ENCODE data around the gene ACOXL. TPM values are rescaled to one million over a fixed set of nuclear protein-coding genes. Genes with fewer than 3 reads are reported as not detected.

The ACOXL gene
- total RNA-seq, 8 experiments from 2014 or later, result 0.15 to 0.59 (median 0.20) TPM

DNA sequence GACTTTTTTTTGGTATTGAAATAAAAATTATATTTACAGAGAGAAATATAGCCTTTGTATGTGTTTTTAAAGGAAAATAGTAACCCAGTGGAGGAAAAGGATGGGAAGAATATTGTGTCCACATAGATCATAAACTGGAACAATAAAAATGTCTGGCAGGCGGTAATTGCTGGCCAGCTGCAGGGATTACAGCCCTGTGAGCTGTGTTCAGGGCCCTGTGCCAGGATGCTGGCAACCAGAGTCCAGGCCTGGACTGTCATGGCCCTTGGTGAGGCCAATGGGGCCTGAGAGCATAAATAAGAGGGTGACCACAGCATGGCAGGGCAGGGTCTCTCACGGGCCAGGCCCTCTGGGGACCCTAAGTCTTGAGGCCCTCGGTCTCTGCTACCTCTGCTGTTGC is 171.2 kb downstream of the ACOXL start:
- Histone ChIP-seq H3K4me3 (no peak overlapping the region), H3K27ac (no peak overlapping the region), H3K4me1 (replicated peaks in 1 of 2) (peaks cover 9 to 11% of the 10 kb centered on the region in 2 donors)
- in situ Hi-C loops (cut with MboI; ENCODE audit: low pct_unique_long_range_greater_than_20kb in 2 of 9, low sequenced_read_pairs in 9 of 9, unreplicated experiment in 9 of 9), result no loop called here
- no peak for ATAC-seq (replicated peaks in 6 of 8)
- WGBS, 10 experiments, result 0 to 100% (median 76%) methylated on average over 1 to 3 of the region's 3 CpGs; no CpG with 5 or more reads in 5 of the 10 experiments

GRCh38 chr2:110904116-110904778 is 171.9 kb downstream of the ACOXL start:
- Histone ChIP-seq H3K4me1 (replicated peaks in 1 of 2) (peaks cover 9 to 11% of the 10 kb centered on the region in 2 donors), H3K4me3 (no peak overlapping the region), H3K27ac (no peak overlapping the region)
- ATAC-seq (replicated peaks in 6 of 8), result no peak
- in situ Hi-C loops (cut with MboI; ENCODE audit: low pct_unique_long_range_greater_than_20kb in 2 of 9, low sequenced_read_pairs in 9 of 9, unreplicated experiment in 9 of 9), result no loop called here
- WGBS, 10 experiments, result 10 to 85% (median 69%) methylated on average over 1 to 5 of the region's 5 CpGs; no CpG with 5 or more reads in 4 of the 10 experiments

DNA sequence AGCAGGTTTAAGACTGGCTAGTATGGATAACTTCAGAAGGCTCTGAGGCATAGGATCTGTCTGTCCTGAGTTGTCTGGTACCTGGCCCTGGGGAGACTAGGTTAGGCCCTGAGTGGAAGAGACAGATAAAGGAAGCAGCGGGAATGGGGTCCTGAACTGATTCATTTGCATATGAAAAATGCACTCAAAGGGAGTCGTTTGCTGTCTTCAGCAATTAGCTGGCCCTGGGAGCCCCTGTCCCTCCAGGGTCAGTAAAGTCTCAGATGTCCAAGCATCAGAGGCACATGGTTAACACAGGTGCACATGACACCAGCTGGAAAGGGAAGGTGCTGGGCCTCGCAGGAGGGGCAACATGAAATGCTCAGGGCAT is 172.4 kb downstream of the ACOXL start:
- in situ Hi-C loops (cut with MboI; ENCODE audit: low pct_unique_long_range_greater_than_20kb in 2 of 9, low sequenced_read_pairs in 9 of 9, unreplicated experiment in 9 of 9), result no loop called here
- Histone ChIP-seq H3K27ac (no peak overlapping the region), H3K4me1 (replicated peaks in 1 of 2) (peaks cover 5 to 11% of the 10 kb centered on the region in 2 donors), H3K4me3 (no peak overlapping the region)
- ATAC-seq (replicated peaks in 6 of 8), result no peak
- 6 to 50% (median 29%) methylated on average over 1 to 3 of the region's 3 CpGs; no CpG with 5 or more reads in 4 of the 10 experiments for WGBS, 10 experiments

DNA sequence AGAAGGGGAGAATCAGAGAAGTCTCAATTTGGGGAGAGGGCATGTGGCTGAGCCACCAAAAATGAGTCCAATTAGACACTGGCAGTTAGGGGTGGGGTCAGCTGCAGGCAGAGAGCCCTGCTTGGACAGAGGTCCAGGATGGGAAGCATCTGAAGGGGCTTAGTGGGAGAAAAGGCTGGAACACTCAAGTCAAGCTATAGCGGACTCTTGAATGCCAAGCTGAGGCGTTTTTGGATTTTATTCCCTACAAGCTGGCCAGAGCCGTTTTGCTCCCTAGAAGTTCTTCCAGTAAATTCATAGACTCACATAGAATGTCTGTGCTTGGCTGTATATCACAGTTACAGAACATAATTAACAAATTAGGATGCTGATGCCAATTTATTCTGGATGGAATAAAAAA is 172.8 kb downstream of the ACOXL start:
- 0 to 100% (median 83%) methylated on average over 1 to 3 of the region's 3 CpGs; no CpG with 5 or more reads in 4 of the 10 experiments for WGBS, 10 experiments
- Histone ChIP-seq H3K27ac (no peak overlapping the region), H3K4me3 (no peak overlapping the region), H3K4me1 (replicated peaks in 1 of 2) (peaks cover under 1 to 11% of the 10 kb centered on the region in 2 donors)
- in situ Hi-C loops (cut with MboI; ENCODE audit: low pct_unique_long_range_greater_than_20kb in 2 of 9, low sequenced_read_pairs in 9 of 9, unreplicated experiment in 9 of 9), result no loop called here
- ATAC-seq (replicated peaks in 6 of 8), result no peak

DNA sequence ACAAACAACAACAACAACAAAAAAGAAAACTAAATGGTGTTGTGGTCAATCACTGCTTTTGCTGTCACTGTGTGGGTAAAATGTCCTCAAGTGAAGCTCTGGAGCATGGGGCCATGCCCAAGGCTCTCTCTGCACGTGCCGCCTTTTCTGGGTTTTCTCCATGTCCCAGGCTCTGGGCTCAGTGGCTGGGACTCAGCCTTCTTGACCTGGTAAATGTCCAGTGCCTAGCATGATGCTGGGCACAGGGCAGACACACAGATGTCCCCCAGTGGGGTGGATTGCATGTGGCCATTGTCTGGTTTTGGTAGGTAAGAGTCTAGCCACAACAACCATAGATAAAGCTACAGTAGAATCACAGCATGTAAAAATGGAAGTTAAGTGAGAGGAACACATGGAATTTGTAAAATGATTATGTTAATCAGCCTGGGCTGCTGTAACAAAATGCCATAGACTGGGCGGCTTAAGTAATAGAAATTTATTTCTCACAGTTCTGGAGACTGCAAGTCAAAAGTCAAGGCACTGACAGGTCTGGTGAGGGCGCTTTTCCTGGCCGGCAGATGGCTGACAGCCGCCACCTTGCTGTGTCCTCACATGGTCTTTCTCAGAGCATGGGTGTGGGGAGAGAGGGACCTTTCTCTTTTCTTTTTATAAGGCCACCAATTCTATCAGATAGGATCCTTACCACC is 174.4 kb downstream of the ACOXL start:
- H3K27ac ChIP-seq, result no peak overlapping the region
- peak in 3 of 8 experiments; percentile 79 to 95 (median 94) for ATAC-seq (replicated peaks in 6 of 8)
- H3K4me3 ChIP-seq, result no peak overlapping the region
- peaks cover 0 to 11% of the 10 kb centered on the region in 2 donors for H3K4me1 ChIP-seq (replicated peaks in 1 of 2)
- in situ Hi-C loops (cut with MboI; ENCODE audit: low pct_unique_long_range_greater_than_20kb in 2 of 9, low sequenced_read_pairs in 9 of 9, unreplicated experiment in 9 of 9), result no loop called here
- WGBS, 10 experiments, result 63 to 100% (median 97%) methylated on average over 1 to 6 of the region's 6 CpGs

GRCh38 chr2:110909501-110909900 is 177.1 kb downstream of the ACOXL start:
- no peak overlapping the region for H3K4me3 ChIP-seq
- in situ Hi-C loops (cut with MboI; ENCODE audit: low pct_unique_long_range_greater_than_20kb in 2 of 9, low sequenced_read_pairs in 9 of 9, unreplicated experiment in 9 of 9), result no loop called here
- H3K4me1 ChIP-seq (replicated peaks in 1 of 2), result no peaks in the 10 kb centered on the region
- 23 to 100% (median 100%) methylated on average over 3 of the region's 3 CpGs; no CpG with 5 or more reads in 6 of the 10 experiments for WGBS, 10 experiments
- H3K27ac ChIP-seq, result no peak overlapping the region
- no peak for ATAC-seq (replicated peaks in 6 of 8)

GRCh38 chr2:110910423-110910822 is 178.1 kb downstream of the ACOXL start:
- H3K4me3 ChIP-seq, result no peak overlapping the region
- 0 to 100% (median 40%) methylated on average over 1 of the region's 1 CpG; no CpG with 5 or more reads in 2 of the 10 experiments for WGBS, 10 experiments
- ATAC-seq (replicated peaks in 6 of 8), result no peak
- in situ Hi-C loops (cut with MboI; ENCODE audit: low pct_unique_long_range_greater_than_20kb in 2 of 9, low sequenced_read_pairs in 9 of 9, unreplicated experiment in 9 of 9), result no loop called here
- no peaks in the 10 kb centered on the region for H3K4me1 ChIP-seq (replicated peaks in 1 of 2)
- H3K27ac ChIP-seq, result no peak overlapping the region

DNA sequence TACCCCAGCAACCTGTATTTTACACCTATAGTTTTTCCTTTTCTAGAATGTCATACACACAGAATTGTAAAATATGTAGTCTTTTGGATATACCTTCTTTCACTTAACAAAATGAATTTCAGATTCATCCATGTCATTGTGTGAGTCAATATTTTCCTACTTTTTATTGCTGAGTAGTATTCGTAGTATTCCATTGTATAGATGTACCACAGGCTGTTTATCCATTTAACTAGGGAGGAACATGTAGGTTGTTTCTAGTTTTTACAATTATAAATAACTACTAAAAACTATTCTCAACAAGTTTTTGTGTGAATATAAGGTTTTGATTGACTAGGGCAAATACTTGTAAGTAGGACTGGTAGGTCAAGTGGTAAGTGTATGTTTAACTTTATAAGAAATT is 187.4 kb downstream of the ACOXL start:
- no peak overlapping the region for H3K4me3 ChIP-seq
- WGBS, 10 experiments, result 21 to 100% (median 100%) methylated on average over 1 of the region's 1 CpG; no CpG with 5 or more reads in 3 of the 10 experiments
- no peaks in the 10 kb centered on the region for H3K4me1 ChIP-seq (replicated peaks in 1 of 2)
- no peak overlapping the region for H3K27ac ChIP-seq
- in situ Hi-C loops (cut with MboI; ENCODE audit: low pct_unique_long_range_greater_than_20kb in 2 of 9, low sequenced_read_pairs in 9 of 9, unreplicated experiment in 9 of 9), result no loop called here
- ATAC-seq (replicated peaks in 6 of 8), result no peak

DNA sequence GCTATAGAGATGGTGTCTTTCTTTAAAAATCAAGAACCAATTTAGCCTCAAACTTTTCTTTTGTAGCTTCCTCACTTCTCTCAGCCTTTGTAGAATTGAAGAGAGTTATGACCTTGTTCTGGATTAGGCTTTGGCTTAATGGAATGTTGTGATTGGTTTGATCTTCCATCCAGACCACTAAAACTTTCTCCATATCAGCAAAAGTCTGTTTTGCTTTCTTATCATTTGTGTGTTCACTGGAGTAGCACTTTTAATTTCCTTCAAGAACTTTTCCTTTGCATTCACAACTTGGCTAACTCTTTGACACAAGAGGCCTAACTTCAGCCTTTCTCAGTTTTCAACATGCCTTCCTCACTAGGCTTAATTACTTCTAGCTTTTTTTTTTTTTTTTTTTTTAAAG is 193.1 kb downstream of the ACOXL start:
- Histone ChIP-seq H3K27ac (no peak overlapping the region), H3K4me1 (replicated peaks in 1 of 2) (no peaks in the 10 kb centered on the region), H3K4me3 (no peak overlapping the region)
- ATAC-seq (replicated peaks in 6 of 8), result no peak
- in situ Hi-C loops (cut with MboI; ENCODE audit: low pct_unique_long_range_greater_than_20kb in 2 of 9, low sequenced_read_pairs in 9 of 9, unreplicated experiment in 9 of 9), result no loop called here

DNA sequence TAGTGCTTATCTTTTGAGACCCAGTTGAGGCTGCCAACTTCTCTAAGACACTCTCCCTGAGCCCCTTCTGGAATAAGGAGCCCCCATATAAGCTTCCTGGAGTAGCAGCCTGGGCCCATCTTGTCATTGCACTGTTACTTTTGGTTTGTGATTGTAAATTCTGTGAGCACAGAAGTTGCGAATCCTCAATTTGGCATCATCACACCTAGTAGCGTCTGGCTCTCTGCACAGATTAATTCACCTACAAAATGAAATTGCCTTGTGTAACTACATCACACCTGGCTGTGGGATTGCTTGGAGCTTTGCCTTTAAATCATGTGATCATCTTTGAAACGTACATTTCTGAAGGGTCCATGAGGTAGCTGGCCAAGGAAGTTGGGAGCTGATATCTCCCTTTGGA is 195.2 kb downstream of the ACOXL start:
- ATAC-seq (replicated peaks in 6 of 8), result no peak
- in situ Hi-C loops (cut with MboI; ENCODE audit: low pct_unique_long_range_greater_than_20kb in 2 of 9, low sequenced_read_pairs in 9 of 9, unreplicated experiment in 9 of 9), result no loop called here
- WGBS, 10 experiments, result 33 to 100% (median 100%) methylated on average over 1 to 3 of the region's 3 CpGs; no CpG with 5 or more reads in 3 of the 10 experiments
- Histone ChIP-seq H3K27ac (no peak overlapping the region), H3K4me1 (replicated peaks in 1 of 2) (no peaks in the 10 kb centered on the region), H3K4me3 (no peak overlapping the region)

DNA sequence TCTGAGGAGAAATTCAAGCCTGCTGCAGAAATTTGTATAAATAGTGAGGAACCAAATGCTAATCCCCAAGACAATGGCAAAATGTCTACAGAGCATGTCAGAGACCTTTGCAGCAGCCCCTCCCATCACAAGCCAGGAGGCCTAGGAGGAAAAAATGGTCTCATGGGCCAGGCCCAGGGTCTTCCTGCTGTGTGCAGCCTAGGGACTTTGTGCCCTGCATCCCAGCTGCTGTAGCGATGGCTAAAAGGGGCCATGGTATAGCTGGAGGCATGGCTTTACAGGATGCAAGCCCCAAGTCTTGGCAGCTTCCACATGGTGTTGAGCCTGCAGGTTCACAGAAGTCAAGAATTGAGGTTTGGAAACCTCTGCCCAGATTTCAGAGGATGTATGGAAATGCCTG is 197.2 kb downstream of the ACOXL start:
- in situ Hi-C loops (cut with MboI; ENCODE audit: low pct_unique_long_range_greater_than_20kb in 2 of 9, low sequenced_read_pairs in 9 of 9, unreplicated experiment in 9 of 9), result no loop called here
- WGBS, 10 experiments, result 57 to 100% (median 100%) methylated on average over 1 of the region's 1 CpG; no CpG with 5 or more reads in 7 of the 10 experiments
- H3K4me1 ChIP-seq (replicated peaks in 1 of 2), result no peaks in the 10 kb centered on the region
- no peak for ATAC-seq (replicated peaks in 6 of 8)
- H3K27ac ChIP-seq, result no peak overlapping the region
- no peak overlapping the region for H3K4me3 ChIP-seq

GRCh38 chr2:110931648-110932047 is 199.3 kb downstream of the ACOXL start:
- in situ Hi-C loops (cut with MboI; ENCODE audit: low pct_unique_long_range_greater_than_20kb in 2 of 9, low sequenced_read_pairs in 9 of 9, unreplicated experiment in 9 of 9), result no loop called here
- Histone ChIP-seq H3K27ac (no peak overlapping the region), H3K4me3 (no peak overlapping the region), H3K4me1 (replicated peaks in 1 of 2) (no peaks in the 10 kb centered on the region)
- ATAC-seq (replicated peaks in 6 of 8), result peak in 2 of 8 experiments; percentile 33 to 36
- WGBS, 10 experiments, result 0 to 100% (median 87%) methylated on average over 1 to 2 of the region's 2 CpGs

DNA sequence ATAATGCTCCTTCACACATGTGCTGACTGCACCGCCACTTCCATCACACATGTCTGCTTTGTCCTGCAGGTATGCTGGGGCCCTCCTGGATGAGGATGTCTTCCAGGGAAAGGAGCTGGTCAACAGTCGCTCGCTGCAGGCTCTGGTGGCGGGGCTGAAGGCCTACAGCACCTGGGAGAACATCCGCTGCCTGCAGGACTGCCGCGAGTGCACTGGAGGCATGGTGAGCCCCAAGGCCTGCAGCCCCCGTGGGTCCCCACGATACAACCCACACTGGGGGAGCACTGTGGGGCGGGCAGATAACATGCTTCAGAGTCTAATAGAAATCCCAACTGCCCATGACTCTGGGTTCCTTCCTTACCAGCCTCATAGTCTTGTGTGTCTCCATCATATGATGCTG is 201.0 kb downstream of the ACOXL start:
- Histone ChIP-seq H3K4me1 (replicated peaks in 1 of 2) (no peaks in the 10 kb centered on the region), H3K27ac (no peak overlapping the region), H3K4me3 (no peak overlapping the region)
- in situ Hi-C loops (cut with MboI; ENCODE audit: low pct_unique_long_range_greater_than_20kb in 2 of 9, low sequenced_read_pairs in 9 of 9, unreplicated experiment in 9 of 9), result no loop called here
- 36 to 100% (median 86%) methylated on average over 1 to 6 of the region's 10 CpGs; no CpG with 5 or more reads in 5 of the 10 experiments for WGBS, 10 experiments
- no peak for ATAC-seq (replicated peaks in 6 of 8)

DNA sequence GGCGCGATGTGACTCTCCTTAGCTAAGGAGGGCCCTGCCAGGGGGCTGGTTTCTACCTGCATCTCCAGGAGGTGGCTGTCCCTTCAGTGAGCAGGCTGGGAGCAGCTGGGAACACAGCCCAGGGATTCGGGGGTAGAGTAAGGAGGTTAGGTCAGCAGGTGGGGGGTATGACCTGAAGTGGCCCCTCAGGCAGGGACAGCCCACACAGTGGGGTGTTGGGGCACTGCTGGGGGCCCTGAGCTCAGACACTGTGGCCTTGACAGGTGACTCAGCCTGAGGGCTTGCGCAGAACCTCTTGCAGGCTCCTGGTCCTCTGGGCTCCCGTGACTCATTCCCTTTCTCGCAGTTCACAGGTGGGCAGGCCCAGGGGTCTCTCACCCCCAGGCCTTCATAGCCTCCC is 202.6 kb downstream of the ACOXL start:
- no CpG with 5 or more reads among the region's 6 CpGs for WGBS, 10 experiments
- Histone ChIP-seq H3K4me3 (no peak overlapping the region), H3K4me1 (replicated peaks in 1 of 2) (no peaks in the 10 kb centered on the region), H3K27ac (no peak overlapping the region)
- no peak for ATAC-seq (replicated peaks in 6 of 8)
- in situ Hi-C loops (cut with MboI; ENCODE audit: low pct_unique_long_range_greater_than_20kb in 2 of 9, low sequenced_read_pairs in 9 of 9, unreplicated experiment in 9 of 9), result no loop called here
